ENCODE results near the gene MAP4K3.
A peak's percentile ranks its signal among the peaks of the same experiment; 100 is the strongest.

Gene MAP4K3

DNA sequence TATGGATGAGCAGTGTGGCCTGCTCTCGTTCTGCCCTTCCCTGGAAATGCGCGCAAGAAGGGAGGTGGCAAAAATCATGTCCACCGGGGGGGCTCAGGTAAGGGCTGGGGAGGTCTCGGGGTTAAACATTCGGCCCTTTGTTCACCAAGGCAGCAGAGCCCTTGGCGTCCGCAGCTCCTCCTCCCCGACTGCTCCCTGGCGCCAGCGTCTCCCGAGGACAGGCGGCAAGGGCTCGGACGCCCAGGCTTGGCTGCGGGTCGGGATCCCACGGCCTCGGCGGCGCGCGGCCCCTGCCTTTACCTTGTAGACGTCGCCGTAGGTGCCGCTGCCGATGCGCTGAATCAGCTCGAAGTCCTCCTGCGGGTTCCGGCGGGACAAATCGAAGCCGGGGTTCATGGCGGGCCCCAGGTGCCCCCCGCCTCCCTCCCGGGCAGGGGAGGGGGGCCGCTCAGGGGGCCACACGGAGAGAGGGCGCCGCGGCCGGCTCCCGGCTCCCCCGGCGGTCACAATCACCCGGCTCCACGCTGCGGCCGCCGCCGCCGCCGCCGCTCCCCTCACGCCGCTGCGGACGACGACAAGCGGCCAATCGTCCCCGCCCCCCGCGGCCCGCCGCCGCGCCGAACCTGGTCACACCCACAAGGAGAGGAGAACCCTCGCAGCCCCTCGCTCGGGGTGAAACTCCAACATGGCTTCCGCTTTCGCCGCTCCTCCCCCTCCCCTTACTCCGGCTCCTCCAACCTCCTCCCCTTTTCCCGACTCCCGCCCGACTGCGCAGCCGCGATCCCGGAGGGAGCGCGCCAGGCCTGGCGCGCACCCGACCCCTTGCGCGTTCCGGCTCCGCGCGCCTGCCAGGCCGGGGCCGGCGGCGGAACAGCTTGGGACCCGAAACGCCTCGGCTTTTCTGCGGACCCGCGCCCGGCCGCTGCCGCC, at the start of gene MAP4K3:
Gene MAP4K3 (minus strand): TSS at position 694 of the 930 bp plus-strand sequence. CDS start 298 bp downstream, at position 396.
- DNase-seq: peak; percentile 89

DNA sequence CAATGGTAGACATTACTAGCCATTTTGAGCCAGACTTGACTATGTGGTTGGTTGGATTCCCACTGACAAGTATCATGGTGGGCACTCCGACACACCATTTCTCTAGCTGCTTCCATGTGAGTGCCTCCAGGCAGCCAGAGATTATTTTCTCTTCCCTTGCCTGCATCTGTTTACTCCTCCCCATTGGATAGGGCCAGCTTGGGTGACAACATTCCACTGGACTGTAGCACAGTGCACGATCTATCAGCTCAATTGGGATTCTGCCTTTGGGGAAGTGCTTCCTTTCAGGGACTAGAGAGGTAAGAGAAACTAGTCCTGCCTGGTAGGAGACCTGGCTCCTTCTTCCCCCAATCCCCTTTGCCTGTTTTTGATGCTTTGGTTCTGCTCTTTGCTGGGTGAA, 49.0 kb upstream of the MAP4K3 start:
- no peak for DNase-seq

DNA sequence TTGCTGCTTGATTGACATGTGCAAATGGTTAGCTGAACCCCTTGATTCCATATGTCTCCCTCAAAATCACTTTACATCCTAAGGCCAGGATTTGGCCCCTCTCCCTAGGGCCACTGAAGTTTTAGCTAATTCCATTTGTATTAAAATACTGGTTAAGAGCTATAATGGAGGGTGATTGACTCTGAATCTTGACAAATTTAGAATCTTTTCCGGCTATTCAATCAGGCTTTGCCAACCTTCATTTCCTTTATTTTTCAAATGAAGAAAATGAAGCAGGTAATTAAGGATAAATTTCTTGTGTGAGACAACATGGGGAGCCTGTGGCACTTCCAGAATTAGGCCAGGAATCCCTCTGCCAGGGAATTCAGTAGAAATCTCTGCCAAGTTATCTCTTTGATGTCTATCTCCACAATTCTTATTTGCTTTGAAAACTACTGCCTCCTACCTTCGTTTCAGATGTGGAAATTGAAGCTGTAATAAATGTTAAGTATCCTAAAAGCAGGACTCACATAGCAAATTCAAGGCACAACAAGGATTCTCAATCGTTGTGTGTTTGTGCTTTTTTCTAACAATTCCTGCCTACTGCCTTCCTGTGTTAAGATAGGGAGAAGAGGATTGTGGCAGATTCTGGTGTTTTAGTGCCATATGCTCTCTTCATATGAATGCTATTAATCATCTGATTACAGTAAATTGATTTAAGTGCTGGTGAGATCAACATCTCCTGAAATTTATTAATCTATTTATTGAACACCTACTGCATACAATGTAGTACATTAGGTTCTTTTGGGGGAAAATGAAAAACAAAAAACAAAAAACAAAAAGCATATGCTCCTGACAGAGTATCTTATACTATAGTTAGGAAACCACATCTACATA, 47.8 kb upstream of the MAP4K3 start:
- no peak for DNase-seq

DNA sequence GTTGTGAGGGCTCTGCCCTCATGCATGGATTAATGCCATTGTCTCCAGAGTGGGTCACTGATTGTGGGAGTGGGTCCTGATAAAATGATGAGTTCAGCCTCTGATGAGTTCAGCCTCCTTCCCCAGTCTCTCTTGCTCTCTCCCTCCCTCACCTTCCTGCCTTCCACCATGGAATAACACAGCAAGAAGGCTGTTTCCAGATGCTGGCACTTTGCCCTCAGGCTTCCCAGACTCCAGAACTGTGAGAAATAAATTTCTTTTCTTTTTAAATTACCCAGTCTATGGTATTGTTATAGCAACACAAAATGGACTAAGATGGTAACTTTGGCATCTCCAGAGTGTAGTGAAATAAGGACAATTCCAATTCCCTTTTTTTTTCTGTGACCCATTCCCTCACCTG, 47.1 kb upstream of the MAP4K3 start:
- DNase-seq: no peak

DNA sequence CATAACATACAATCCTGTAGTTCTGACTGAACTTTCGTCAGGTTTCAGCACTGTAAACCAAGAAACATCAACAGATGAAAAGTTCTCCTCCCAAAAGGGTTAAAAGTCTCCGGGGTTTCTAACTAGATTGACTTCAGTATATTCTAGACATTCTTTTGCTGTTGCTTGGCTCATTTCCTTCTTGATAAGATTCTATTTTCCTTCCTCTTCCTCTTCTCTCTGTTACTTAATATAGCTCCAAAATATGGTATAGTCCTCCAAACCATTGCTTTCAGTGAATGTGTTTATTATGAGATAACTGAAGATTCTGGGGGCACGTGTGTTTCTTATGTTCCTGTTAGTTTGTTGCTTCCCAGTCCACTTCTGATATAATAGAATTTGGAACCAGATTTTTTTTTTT, 46.4 kb upstream of the MAP4K3 start:
- DNase-seq: no peak

DNA sequence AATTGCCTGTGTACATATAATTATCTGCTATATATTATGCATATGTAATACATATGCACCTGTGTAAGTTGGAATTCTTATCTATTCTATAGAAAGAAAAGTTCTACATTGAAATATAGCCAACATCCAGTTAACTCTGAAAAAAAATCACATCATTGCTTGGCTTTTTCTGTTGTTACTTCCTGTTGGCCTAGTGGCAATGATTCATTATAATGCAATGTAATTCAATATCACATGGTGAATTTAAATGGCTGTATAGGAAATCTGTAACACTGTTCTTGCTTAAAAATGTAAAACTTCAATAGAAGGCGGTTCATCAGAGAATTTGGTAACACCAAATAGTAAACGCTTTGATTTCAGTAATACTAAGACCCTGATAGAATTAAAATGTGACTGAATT, 44.5 kb upstream of the MAP4K3 start:
- no peak for DNase-seq

DNA sequence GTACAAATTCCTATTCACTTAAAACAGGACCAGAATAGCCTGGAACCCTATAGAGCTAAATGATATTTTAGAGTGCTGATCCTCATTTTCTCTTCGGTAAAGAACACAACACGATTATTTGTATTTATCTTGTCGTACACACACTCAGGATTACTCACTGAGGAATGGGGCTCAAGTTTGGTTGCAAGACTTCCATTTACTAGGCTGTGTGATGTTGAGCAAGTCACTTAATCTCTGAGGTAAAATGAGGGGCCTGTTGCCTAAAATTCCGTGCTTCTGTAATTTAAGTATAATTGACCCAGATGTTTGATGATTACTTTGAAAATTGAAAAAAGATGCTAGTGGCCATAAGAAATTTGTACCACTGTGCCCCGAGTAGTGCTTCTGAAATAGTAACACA, 42.6 kb upstream of the MAP4K3 start:
- DNase-seq: no peak

DNA sequence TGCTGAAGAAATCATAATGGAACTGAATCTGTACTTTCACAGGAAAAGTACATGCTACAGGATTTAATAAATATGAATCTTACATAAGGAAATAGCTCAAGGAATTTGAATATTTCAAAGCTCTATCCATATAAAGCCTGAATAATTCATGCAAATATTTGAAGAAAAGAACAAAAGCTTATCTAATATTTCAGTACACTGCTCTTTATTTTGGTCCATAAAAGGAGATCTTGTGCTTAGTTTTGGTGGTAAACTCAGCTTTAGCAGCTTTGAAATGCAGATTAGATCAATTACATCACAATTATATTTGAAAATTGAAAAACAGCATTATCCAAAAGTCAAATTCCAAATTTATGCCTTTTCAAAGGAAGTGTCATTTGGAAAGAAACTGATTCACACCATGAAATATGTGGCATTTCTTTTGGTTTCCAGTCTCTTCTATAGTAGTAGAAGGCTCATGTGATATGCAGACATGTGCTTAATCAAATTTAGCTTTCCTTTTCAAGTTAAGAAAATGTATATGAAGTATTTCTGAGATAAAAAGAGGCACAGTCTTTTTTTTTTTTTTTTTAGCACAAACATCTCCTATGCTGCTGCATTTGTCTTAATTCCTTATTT, 42.1 kb upstream of the MAP4K3 start:
- no peak for DNase-seq

DNA sequence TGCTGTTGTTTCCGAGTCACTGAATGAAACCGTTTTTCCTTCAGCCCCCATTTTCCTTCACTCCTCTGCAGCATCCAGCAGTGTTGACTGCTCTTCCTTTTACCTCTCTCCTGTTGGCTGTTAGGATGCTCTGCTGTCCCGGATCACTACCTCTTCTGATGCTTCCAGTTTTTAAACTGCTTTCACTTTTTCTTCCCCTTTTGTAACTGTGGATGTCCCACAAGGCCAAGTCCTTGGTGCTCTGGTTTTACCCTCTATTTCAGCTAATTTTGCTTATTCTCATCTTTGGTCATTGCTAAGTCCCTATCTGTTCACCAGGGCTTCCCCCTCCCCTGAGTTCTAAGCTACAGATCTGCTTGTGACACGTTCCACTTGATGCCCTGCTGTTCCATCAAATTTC, 39.4 kb upstream of the MAP4K3 start:
- no peak for DNase-seq

DNA sequence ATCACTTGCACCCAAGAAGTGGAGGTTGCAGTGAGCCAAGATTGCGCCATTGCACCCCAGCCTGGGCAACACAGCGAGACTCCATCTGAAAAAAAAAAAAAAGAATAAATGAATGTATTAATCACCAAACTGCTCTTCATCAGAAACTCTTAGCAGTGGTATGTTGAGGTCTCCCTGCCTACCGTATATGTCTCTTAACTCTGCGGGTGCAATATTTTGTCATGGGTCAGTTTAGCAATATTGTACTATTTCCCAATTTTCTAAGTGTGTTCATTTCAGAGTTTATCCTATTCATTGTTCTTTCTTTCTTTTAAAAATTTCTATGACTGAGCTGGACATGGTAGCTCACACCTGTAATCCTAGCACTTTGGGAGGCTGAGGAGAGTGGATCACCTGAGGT, 37.9 kb upstream of the MAP4K3 start:
- no peak for DNase-seq

DNA sequence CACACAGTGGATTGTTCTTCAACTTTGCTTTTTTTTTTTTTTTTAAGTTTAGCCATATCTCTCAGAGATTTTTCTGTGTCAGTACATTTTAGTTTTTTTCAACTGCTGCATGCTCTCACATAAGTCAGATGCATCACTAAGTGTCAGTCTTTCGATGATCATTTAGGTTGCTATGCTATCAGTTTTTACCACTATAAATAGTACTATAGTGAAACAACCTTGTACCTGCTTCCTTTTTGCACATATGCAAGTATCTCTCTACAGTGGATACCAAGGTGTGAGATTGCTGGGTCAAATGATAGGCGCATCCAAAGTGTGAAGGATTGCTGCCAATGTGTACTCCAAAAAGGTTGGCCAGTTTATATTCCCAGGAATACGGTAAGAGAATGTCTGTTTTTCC, 33.5 kb upstream of the MAP4K3 start:
- no peak for DNase-seq

DNA sequence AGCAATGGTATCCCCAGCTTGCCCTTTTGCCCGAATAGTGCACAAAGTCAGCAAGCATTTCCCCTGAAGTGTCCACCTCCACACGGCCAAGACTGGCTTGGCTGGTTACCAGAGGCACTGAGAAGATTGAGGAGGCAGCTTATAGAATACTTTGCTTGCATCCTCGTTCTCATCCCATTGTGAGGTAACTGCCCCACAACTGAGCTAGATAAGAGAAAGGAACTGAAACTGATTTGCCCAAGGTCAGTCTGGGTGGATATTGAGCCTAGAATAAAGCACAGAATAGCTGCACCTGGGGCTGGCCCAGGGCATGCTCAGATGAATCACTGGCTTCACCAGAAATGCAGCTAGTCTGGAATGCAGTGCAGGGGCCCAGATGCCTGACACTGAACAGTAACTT, 32.7 kb upstream of the MAP4K3 start:
- no peak for DNase-seq

DNA sequence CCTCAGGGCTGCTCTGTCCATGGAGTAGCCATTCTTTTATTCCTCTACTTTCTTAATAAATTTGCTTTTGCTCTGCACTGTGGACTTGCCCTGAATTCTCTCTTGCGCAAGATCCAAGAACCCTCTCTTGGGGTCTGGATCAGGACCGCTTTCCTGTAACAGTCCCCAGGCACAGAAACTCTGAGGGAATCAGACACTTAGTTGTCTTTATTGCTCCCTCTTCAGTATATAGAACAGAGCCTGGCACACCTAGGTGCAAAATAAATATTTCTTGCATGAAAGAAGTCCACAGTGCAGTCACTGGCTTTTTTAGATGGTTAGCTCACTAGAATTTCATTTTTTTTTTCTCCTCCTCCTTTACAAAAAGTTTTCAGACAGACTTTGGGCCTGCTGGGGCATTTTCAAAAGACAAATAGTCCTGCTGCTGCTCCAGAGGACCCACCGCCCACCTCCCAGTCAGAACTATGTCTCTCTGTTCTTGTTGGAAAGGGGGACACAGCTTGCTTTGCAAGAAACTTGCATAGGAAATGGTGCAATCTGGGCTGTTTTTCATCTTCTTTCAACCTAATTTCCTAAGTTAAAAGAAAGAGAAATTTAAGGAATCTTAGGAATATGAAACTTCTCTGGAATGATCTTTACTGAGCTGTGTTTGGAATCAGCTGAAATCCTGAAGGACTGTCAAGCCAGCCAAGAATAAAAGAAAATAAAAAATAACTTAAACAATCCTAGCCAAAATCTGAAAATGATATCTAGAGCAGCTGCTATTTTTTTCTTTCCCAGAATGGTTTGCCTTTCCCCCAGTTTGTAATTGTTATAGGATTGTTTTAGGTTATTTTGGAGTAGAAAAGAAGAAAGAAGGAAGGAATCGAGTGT, 31.7 kb upstream of the MAP4K3 start:
- no peak for DNase-seq

DNA sequence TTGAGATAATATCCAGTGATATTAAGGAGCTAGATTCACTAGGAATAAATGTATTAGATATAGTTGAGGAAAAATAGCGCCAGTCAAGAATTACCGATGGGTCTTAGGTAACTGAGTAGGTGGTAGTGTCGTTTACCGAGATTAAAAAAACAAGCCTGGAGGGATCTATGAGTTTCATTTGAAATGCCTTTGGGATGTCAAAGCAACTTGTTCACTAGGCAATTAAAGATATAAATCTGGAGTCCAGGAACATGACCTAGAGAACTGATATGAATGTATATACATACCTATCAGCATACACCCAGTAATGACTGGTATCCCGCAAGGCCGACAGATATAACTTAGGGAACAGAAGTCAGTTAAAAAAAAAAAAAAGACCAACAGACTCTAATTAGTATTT, 29.2 kb upstream of the MAP4K3 start:
- DNase-seq: no peak

DNA sequence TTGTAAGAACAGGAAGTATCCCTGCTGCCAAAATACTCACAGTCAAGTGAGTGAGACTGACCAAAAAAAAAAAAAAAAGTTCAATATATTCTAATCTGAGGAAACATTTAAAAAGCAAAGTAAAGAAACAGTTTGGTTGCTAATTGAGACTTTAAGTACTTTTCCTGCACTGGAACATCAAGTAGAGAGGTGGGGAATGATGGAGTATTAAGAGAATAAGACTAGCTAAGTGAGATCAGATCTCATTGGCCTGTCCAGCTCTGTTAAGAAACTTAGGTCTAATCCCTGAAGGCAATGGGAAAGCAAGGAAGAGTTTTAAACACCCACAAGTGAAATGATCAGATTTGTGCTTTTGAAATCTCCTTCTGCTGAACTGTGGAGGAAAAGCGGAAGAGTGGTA, 27.8 kb upstream of the MAP4K3 start:
- DNase-seq: no peak

DNA sequence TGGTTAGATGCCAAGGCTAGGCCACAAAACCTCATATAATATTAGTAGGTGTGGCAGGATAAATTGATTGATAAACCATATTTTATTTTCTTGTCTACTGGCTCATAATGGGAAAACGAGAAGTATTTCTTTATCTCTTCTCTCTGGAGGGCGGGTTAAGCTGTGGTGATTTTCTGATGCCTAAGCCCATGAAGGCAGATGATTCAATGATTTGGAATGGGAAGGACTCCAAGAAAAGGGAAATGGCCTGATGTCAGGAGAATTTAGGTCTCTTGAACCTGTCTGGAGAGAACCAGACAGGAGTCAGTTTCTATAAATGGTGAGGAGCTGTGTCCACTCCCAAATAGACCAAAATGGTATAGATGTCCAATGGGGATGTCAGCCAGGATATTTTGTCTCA, 18.7 kb upstream of the MAP4K3 start:
- no peak for DNase-seq

DNA sequence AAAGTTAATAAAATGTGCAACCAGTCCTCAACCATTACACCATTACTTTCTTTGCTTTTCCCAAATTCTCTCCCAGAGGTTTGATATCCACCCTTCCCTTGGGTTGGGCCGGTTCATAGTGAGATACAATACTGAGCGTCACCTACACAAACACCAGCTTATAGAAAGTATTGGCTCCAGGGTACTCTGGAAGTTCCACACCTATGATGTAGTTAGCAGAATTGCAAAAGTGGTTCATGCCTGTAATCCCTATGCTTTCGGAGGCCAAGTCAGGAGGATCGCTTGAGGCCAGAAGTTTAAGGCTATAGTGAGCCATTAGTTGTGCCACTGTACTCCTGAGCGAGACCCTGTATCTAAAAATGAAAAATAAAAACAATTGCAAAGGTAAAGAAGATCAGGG, 15.3 kb upstream of the MAP4K3 start:
- DNase-seq: no peak

DNA sequence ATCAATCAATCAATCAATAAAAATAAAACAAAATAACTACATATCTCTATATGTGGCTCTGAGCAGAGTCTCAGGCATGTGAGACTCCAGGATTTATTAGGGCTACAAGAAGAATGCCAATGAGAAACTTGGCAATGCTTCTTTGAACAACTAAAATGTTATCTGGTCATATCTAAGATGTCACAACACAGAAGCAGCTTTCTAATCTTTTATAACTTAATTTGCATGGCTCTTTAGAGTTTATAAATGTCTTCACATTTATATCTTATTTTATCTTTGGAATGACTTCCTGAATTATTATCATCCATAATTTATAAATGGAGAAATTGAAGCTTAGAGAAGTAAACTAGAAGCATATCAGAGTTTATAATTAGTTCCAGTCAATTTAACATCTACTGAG, 14.9 kb upstream of the MAP4K3 start:
- DNase-seq: no peak

DNA sequence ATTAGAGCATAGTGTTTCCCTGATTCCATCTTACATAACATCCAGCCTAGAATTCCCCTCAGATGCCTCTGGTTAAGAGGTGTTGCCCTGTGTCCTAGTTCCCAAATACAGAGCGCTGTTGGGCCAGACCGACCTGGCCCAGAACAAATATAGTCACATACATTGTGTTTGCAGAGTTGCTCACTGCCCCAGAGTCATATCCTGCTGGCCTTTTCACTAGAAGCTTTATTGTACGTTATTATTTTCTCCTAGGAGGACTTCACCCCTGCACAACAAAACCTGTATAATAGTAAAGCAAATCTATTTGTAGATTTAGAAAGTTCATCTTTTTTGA, 11.1 kb upstream of the MAP4K3 start:
- DNase-seq: no peak

DNA sequence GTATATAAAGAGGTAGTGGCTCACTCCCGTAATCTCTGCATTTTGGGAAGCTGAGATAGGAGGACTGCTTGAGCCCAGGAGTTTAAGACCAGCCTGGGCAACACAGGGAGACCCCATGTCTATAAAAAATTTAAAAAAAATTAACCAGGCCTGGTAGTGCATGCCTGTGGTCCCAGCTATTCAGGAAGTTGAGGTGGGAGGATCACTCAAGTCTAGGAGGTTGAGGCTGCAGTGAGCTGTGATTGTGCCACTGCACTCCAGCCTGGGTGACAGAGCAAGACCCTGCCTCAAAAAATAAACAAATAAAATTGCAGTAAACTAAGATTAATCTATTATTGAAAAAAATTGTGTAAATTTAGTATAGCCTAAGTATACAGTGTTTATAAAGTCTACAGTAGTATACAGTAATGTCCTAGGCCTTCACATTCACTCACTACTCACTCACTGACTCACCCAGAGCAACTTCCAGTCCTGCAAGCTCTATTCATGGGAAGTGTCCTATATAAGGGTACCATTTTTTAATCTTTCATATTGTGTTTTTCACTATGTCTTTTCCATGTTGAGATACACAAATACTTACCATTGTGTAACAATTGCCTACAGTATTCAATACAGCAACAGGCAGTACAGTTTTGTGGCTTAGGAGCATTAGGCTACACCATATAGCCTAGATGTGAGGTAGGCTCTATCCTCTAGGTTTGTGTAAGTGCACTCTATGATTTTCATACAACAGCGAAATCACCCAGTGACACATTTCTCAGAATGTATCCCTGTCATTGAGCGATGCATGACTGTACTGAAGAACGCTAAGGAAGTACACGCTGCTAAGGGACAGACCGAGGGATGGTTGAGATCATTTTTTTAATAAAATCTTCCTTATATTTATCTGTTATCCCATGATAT, 10.4 kb upstream of the MAP4K3 start:
- DNase-seq: no peak

DNA sequence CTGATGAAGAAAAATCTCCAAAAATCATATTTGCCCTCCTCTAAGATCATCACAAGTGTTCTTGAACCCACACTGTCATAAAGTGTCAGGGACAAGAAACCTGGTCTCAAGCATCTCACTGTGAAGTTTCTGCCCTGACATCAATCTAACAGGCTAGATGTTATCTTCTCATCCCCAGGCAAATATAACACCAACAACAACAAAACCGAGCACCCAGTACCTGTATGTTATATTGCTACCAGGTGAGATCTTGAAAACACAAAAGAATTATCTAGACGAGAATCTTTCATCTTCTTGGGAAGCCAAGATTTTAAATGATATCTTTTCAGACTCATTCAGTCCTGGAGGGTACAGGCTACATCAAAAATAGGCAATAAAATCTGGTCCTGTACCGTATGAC, 8.8 kb upstream of the MAP4K3 start:
- DNase-seq: no peak

DNA sequence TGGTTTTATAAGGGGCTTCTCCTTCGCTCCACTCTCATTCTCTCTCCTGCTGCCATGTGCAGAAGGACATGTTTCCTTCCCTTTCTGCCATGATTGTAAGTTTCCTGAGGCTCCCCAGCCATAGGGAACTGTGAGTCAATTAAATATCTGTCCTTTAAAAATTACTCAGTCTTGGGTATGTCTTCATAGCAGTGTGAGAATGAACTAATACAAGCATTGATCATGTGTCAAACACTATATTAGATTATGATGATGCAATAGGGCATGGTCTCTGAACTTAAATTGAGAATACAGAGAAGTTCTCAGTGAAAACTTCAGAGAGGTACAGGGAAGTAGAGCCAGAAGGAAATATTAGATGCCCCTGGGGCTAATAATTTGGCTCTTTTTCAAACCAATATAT, 5.9 kb upstream of the MAP4K3 start:
- no peak for DNase-seq

Data from stimulated activated CD8-positive, alpha-beta memory T cell treated with anti-CD3 and anti-CD28 coated beads, Interleukin-4, amount 100 ng/mL, for 48 hours (primary cell).